ENCODE results near the gene SUPT4H1.

SUPT4H1 gene

DNA sequence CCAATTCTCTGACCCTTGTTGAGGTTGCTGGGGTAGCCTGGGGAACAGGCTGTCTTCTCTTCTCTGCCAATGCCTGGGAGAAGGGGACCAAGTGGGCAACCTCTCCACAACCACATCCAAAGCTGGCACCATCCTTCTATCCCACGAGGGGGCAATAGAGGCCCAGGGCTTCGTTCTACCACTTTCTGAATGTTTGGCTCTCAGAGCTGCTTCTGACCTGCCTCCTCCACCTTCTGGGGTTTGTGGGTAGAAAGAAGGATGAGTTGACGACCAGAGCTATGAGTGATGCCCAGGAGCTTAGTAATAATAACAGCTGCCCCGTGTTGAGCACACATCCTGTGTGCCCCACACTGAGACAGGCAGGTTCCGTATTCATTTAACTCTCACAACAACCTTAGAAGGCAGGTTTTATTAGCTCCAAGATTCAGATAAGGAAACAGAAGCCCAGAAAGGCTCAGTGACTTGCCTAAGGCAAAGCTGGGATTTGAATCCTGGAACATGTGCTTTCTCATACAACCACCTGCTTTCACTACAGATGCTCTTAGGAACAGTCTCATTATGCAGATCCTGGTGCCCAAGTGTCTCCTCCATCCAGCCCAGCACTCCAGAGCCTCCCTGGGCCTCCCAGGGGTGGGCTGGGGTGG, 34.5 kb downstream of the SUPT4H1 start:
- peak; percentile 58 for DNase-seq (ENCODE audit: low spot score)

DNA sequence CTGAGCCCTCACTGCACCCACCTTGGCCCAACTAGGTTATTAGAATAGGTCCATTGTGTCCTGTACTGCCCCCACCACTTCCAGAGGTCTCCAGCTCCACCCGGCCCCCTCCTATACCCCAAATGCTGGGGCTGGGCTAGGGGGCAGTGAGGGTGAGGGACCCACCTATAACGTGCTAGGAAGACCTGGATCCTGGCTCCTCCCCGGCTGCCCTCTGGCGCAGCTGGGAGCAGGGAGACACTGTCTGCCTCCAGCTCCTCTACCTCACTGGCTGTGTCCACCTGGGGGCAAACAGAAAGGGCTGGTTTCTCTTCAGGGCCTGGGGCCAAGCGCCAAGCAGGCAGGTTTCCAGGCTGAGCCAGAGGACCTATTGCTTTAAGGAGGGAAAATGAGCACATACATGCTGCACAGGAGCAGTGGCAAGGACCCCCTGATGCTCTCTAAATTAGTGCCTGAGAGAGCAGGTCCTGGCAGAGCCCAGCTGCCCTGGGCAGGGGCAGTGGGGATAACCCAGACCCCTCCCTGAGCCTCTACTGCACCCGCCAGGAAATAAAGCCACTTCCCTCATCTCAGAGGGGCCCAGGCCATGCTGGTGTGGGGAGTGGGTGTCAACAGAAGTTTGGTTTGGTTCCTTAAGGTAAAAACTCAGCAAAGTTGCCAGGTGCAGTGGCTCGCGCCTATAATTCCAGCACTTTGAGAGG, 35.6 kb downstream of the SUPT4H1 start:
- DNase-seq (ENCODE audit: low spot score) = peak; percentile 41

DNA sequence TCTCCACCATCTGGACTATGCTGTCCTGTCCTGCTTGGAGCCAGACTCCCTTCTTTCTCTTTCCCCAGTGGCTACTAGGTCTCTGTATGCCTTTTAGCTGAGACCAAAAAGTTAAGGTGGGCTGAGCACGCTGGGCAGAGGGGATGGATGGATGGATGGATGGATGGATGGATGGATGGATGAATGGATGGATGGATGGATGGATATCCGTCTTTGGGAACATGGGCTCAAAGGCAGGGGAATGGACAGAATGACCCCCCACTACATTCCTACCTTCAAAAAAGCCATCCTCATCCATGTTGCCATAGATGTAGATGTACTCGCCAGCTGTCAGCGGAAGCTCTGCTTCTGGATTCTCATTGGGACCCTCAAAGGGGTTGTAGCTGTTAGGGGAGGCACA, 36.3 kb downstream of the SUPT4H1 start:
- no peak for DNase-seq (ENCODE audit: low spot score)

DNA sequence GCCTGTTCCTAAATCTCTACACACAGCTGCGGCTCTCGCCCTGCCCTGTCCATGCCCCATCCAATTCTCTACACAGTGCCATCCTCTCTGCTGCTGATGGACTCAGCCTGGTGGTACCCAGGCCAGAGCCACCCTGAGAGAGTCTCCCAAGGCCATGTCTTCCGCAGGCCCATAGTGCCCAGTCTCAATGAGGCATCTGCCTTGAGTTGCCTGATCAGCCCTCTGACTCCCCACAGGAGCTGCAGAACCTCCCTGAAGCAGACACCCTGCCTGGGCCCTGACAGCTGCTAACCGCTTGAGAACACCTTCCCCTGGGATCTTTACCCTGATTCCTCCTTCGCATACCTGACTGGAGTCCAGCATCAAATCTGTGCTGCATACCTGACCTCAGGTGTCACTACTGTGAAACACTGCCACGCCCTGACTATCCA, 36.7 kb downstream of the SUPT4H1 start:
- no peak for DNase-seq (ENCODE audit: low spot score)

DNA sequence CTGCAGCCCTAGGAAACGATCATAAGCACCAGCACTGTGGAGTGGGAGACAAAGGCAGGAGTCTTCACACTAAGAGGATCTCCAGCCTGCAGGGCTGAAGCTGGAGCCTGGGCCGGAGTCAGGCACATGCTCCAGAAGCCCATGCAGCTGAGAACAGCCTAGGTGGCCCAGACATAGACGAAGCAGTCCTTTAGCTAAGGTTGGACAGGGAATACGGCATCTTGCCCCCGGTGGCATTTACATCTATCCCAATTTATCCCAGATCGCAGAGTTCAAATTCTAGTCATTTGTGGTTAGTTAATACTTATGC, 37.3 kb downstream of the SUPT4H1 start:
- no peak for DNase-seq (ENCODE audit: low spot score)

DNA sequence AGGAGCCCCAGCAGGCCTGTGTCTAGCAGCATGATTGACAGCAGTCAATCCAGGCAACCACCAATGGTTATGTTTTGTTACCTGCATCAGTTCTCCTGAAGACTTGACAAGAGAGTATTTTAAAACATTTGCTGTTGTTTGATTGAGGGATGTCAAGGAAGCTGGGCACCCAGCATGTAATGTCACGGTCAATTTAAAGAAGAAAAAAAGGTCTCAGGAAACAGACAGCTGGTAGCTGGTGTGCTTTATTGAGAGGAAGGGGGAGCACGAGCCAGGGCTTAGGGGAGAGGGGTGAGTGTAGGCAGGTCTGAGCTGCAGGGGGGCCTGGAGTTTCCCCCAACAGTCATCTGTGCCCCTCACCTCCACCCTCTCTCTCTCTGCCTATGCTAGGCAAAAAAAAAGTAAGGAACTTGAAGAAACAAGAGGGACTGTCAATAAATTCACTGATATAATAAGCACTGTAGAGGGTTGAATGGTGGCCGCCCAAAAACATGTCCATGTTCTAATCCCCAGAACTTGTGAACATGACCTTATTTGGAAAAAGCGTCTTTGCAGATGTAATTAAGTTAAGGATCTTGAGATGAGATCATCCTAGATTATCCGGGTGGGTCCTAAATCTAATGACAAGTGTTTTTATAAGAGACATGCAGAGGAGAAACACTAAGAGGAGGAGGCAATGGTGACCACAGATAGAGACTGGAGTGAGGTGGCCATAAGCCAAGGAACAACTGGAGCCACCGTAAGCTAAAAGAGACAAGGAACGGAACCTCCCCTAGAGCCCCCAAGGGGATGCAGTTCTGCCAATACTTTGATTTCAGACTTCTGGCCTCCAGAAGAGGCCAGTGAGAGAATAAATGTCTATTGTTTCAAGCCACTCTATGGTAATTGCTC, 37.9 kb downstream of the SUPT4H1 start:
- peak; percentile 44 for DNase-seq (ENCODE audit: low spot score)

DNA sequence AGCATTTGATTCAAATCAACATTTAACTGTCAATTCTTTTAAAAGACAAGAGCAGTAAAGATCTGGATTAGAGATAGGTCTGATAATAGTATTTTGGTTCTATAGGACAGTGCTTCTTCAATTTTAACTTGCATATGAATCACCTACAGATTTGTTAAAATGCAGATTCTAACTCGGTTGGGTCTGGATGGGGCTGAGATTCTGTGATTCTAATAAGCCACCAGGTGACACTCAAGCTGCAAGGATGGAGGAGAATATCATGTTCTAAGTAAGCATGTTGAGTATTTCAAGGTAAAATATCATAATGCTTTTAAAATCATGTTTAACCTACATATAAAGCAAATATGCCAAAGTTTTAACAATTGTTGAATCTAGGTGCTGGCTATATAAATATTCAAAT, 39.2 kb downstream of the SUPT4H1 start:
- DNase-seq (ENCODE audit: low spot score) = no peak

DNA sequence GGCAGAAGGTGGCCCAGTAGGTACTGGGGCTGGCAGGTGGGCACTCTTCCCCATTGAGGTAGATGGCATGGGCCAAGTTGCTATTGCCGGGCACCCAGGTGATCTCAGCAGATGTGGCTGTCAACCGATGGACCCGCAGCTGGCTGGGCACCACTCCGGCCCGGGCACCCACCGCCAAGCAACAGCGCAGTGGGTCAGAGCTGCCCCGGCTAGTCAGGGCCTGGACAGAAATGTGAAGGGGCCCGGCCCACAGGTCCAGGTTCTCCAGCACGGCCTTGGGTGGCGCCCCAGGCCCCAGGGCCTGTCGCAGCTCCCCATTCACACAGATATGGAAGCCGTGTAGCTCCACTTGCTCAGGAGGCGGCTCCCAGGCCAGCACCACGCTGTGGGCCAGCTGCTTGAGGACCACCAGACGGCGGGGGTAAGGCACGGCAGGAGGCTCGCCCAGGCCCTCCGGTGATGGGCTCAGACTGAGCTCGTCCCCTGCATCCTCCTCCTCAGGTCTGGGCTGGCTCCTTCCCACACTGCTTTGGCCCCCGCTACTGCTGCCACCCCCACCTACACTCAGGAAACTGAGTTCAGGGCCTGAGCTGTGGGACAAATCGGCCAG, 39.9 kb downstream of the SUPT4H1 start:
- no peak for DNase-seq (ENCODE audit: low spot score)

DNA sequence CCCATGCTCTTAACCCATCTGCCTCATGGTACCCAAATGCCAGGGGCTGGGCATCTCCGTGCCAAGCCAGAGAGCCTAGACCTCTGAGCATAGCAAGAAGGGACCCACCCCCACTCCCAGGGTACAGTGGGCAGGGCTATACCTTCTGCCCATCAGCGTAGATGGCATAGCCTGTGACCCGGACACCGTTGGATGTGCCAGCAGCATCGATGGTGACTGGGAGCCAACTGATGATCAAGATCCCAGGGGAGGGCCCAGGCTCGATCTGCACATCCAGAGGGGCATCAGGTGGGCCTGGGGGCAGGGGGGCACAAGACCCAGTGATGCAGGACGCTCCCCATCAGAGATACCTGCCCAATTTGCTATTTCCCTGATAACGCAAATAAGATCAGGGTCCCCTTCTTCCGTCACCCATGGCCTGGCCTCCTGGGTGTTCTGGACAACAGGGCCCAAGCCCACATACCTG, 40.5 kb downstream of the SUPT4H1 start:
- DNase-seq (ENCODE audit: low spot score) = no peak

DNA sequence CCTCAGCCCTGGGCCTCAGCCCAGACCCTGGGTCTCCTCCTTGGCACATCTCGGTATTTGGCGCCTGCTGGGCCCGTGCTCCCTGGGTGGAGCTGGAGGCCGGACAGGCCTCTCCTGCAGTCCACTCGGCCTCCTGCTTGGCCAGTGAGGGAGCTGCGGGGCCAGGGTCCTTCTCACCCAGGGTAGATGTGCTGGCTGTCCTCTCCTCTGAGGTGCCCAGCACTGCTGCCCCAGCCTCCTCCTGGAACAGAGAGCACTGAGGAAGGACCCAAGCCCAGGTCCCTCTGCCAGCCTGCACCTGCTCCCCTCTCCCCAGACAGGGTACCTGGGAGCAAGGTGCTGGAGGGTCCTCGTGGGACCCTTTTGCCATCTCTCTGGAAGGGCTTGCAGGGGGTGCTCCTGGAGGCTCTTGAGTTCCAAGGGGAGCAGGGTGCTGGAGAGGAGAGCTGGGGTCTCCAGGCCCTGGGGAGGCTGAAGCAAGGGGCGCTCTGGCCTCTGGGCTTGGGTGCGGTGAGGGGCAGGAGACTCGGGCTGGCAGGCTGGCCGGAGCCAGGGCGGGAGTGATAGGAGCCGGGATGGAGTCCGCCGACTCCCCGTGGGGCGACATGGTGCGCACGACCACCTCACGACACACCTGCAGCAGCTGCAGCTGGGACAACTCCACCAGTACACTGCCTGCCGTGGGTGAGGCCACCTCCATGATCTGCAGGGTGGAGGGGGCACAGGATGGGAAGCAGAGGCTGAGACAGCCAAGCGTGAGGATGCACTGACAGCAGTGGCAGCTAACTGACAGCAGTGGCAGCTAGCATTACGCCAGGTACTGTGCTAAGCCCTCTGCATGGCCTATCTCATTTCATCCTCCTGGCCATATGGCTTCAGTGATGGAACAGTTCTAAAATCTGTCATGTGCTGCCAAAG, 41.2 kb downstream of the SUPT4H1 start:
- peak; percentile 56 for DNase-seq (ENCODE audit: low spot score)

DNA sequence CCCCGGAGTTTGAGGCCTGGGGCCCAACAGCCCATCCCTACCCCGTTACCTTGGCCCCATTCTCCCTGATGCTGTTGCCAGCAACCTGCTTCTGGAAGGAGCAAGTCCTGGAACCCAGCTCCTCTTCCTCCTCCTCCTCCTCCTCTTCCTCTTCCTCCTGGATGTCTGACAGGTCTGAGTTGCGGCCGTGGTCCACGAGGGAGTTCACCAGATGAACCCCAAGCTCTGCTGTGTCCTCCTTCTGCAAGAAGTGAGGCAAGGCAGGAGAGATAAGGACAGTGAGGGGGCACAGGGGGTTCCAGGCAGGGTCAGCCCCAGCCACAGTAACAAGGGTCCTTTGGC, 42.1 kb downstream of the SUPT4H1 start:
- DNase-seq (ENCODE audit: low spot score) = no peak

DNA sequence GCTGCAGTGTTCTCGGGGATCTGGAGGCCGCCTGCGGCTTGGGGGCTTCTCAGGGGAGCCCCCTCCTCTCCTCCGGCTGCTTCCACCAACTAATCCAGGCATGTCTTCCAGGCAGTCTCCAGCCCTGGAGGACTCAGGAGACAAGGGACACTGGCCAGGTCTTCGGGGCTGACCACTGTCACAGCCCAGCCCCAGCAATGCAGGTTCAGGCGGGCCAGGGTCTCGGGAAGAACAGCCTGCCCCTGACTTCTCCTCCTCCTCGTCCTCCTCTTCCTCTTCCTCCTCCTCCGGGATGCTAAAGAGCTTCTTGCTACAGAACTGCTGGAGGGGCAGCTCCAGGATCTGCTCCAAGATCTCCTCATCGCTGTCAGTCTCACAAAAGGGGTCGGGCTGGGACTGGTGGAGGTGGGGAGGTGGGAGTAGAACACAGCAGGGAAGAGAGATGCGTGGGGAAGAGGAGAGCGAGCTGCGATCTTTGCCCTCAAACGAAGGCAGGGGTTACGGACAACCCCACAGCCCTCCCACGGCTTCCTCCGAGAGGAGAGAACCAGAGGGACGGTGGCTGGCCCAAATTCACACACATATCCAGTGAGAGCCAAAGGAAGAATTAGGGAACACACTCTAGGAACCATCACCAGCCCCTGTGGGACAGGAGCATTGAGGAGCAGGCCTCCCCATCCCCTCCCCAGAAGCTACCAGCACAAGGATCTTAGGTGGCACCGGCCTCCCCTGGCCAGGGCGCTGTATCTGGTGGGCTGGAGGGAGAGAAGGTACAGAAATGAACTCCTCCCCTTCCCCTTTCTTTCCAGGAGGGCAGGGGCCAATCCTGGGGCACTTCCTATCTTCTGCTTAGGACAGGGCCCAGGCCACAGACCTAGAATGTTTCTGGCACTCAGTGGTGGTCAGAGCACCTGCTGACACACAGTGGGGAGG, 42.8 kb downstream of the SUPT4H1 start:
- no peak for DNase-seq (ENCODE audit: low spot score)

DNA sequence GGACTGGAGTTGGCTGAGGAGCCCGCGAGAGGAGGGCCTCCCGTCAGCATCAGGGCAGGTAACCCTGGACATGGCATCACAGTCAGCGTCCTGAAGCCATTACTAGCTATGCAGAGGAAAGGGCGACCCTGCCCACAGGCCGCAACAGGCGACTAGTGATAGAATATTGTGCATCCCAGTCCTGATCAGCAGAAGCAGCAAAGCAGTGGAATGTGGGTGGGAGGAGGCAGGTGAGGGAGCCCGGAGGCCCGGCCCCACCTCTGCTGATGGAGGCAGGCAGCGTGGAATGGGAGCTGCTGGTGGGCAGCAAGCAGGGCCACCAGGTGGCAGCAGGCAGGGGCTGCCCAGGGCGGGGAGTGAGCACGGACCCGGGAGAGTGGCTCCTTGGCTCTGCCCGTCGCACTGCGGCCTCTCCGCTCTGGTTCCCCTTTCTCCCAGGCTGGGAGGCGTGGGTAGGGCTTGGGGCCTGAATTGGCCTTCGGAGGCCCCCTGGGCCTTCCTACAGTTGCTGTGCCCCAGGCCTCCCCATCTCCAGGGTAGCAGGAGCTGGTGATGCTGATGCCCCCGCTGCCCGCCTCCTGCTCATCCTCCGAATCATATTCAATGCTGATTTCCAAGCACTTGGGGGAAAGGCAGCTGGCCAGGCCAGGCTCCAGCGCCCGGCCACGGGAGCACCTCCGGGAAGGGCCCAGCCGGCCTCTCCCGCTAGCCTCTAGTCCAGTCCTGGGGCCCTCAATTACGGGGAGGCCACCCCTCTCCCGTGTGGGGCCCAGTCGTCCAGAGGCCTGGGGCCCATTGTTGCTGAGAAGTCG, 43.6 kb downstream of the SUPT4H1 start:
- peak; percentile 61 for DNase-seq (ENCODE audit: low spot score)

DNA sequence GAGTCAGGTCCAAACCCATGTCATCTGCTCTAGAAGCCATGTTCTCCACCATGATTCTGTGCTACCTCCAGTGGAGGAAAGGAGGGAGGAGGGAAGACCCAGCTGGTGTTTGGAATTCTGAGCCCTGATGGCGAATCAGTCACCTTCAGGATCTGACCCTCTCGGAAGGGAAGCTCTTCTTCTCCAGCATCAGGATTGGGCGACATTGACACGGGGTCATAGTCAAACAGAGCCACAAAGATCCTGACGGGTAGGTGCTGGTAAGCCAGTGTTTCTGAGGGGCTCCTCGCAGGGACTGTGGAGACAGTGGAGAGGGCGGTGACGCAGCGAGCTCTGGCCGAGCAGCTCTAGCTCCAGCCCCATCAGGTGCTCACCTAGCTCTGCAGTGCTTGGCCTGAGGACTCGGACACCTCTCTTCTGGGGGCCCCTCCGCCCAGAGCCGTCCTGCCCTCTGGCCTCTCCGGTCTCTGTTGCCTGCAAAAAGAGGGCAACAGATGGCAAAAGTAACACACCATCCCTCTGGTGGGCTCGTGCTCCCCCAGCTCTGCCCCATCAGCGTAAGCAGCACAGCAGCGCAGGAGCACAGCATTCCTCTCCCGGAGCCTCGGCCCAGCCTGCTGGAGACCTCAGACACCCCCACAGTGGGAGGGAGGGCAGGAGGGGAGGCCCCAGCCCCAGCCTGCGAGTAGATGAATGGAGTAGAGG, 44.4 kb downstream of the SUPT4H1 start:
- no peak for DNase-seq (ENCODE audit: low spot score)

DNA sequence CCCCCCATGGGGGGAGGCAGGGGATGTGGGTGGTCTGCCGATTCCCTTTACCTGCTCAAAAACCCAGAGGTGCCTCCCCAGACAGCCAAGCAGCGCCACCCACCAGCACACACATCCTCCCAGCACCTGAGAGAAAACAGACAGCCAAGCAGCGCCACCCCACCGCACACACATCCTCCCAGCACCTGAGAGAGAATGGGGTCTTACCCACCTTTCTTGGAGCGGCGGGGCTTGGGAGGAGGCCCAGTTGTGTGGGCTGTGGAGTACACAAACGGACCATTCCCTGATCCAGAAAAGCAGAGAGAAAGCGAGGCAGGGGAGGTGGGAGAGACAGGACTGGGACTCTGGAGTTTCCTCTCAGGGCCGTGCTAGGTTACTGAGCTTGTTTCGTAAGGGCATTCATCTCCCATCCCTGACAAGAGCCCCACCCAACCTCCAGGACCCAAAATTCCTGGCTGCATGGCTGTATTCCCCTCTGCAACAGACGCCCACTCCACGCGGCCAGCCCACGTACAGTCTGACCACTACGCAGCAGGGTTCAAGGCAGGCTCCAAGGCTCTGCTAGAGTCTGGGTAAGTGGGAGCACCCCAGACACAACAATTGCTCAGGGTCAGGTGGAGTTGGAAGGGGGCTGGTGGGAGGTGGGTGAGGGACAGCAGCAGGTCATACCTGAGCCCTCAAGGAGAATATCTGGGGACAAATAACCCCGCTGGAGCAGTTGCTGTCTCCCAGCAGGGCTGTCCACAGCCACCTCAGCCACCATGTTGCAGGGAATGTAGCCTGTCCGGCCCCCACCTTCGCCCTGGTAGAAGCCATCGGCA, 45.7 kb downstream of the SUPT4H1 start:
- no peak for DNase-seq (ENCODE audit: low spot score)

DNA sequence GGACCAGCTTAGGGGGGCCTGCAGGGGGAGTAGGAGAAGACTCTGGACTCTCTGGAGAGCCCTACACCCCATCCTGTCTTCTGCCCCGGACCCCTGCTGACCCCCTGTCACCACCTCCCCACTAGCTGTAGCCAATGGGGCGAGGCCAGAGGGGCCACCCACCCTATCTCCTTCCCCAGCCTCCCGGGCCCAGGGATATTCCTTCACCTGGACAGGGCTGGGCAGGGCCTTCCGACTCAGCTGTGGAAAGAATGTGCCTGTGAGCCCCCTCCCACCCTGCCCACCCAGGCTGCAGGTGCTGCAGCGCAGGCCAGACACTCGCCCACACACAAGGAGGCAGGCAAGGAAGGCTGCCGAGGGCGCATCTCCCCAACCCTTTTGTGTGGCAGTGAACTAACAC, 46.4 kb downstream of the SUPT4H1 start:
- no peak for DNase-seq (ENCODE audit: low spot score)

DNA sequence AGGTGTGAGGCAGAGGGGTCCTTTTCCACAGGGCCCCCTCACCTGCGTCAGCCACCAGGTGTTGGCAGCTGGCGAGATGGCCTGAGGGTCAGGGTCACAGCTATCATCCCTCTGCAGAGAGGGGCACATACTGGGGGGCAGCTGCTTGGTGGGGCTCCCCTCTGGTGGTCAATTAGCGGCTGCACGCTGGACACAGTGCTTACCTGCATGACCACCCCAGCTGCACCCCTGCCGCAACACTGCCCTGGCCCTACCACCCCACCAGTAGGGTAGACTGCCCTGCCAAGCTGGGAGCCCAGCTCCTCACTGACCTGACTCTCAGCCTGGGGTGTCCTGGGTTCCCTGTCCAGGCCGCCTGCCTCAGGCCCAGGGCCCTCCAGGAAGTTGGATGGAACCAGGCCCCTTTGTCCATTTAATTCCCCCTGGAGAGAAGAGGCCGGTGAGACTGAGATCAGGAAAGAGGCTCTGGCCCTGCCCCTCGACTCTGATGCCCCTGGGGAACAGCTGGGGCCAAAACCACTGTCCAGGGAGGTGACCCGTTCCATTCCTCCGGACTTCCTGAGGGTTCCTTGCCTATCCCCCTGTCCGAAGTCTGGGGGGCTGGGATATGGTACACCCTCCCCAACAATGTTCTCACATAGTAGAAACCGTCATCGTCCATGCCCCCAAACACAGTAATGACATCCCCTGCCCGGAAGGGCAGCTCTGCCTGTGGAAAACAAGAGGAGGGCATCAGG, 47.1 kb downstream of the SUPT4H1 start:
- DNase-seq (ENCODE audit: low spot score) = no peak

All from left forelimb (tissue), 1 donor.